Thyroid gland (tissue), 4 donors: ENCODE measurements around the gene EXOSC1.

Experiments
- CTCF ChIP-seq, 6 experiments: fragments of 200-600 bp in 3 of 6; fragments of 450-650 bp in 3 of 6; sonication (generic) in 3 of 6; IDR thresholded peaks; one replicate each; pipeline ENCODE4 v1.5.1; 2016 to 2019; ENCODE audit warnings: antibody characterized with exemption in 6 of 6, mild to moderate bottlenecking in 2 of 6, inconsistent platforms in 1 of 6, moderate library complexity in 1 of 6
- POLR2A ChIP-seq, 2 donors: fragments of 450-650 bp; IDR thresholded peaks; one replicate each; pipeline ENCODE4 v1.6.1; 2017; ENCODE audit warnings: antibody characterized with exemption in 2 of 2, mild to moderate bottlenecking in 2 of 2, moderate library complexity in 1 of 2

DNA sequence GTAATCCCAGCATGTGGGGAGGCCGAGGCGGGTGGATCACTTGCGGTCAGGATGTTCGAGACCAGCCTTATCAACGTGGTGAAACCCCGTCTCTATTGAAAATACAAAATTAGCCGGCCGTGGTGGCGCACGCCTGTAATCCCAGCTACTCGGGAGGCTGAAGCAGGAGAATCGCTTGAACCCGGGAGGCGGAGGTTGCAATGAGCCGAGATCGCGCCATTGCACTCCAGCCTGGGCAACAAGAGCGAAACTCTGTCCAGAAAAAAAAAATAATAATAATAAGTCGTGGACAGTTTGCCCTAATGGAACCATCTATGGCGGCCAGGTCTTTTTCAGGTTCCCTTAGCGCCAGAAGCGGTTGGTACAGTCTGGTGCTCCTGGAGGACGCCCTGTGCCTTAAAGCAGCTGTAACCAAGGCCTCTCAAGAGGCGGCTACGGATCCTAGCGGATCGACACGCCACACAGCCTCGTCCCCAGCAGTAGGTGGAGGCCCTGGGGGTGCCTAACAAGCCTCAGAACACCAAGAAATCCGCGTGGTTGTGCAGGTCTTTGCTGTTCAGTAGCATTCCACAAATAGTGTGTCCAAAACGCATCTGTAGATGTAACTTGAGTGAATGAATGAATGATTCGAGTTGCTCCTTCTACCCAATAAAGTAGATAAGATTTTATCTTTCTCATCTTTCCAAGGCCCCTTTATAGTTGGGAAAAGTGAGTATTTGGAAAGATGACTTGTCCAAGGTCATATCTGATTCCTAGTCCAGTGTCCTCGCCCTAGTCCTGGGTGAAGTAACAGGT lies 18.8 kb downstream of the EXOSC1 start:
- TF ChIP-seq CTCF (IDR thresholded peaks at IDR 0.05) (no peak), POLR2A (IDR thresholded peaks at IDR 0.05) (no peak)
